DMS 273 (cell line): ENCODE measurements around the gene SMTNL2.
"Not testable (repeated sequence)": the region's sequence is repeated elsewhere in the genome, so short reads cannot be mapped to it uniquely, and the experiment has no call there.

Experiments
- DNase-seq: peaks from one replicate; lab custom pipeline; 2025; ENCODE audit not compliant: unreplicated experiment; lab: John Stamatoyannopoulos, UW

SMTNL2 gene

DNA sequence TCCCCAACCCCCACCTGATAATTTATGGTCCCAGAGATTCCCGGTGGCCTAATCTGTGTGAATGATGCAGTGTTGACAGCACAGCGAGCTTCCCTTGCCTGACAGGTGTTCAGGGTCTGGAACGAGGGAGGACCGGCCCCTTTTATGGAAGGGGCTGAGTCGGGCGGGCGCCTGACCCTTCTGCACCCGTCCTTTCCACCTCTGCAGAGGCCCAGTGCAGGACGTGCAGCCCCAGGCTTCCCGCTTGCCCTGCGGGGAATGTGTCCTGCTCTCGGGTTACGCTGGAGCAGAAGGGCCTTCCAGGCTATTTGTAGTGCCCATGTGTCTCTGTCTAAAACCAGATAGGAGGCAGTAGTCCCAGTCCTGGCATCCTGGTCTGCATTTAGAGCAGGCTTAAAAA is 16.2 kb downstream of the SMTNL2 start:
- DNase-seq = peak; percentile 78

DNA sequence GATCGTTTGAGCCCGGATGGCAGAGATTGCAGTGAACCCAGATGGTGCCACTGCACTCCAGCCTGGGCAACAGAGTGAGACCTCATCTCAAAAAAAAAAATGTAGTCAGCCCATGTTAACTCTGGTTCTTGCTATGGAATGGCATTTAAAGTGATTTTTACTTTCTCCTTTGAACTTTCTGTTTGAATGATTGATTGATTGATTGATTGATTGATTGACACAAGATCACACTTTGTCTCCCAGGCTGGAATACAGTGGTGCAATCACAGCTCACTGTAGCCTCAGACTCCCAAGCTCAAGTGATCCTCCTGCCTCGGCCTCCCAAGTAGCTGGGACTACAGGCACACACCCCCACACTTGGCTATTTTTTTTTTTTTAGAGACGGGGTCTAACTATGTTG is 17.0 kb downstream of the SMTNL2 start:
- DNase-seq = no peak

DNA sequence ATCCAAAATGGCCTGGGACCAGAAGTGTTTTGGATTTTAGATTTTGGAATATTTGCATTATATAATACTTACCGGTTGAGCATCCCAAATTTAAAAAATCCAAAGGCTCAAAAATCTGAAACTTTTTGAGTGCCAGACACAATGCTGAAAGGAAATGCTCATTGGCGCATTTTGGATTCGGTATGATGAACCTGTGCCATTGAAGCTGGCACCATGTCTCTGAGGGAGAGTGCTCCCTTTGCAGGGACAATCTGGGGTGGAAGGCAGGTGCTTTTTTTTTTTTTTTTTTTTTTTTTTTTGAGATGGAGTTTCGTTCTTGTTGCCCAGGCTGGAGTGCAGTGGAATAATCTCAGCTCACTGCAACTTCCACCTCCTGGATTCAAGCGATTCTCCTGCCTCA is 17.7 kb downstream of the SMTNL2 start:
- no peak for DNase-seq

DNA sequence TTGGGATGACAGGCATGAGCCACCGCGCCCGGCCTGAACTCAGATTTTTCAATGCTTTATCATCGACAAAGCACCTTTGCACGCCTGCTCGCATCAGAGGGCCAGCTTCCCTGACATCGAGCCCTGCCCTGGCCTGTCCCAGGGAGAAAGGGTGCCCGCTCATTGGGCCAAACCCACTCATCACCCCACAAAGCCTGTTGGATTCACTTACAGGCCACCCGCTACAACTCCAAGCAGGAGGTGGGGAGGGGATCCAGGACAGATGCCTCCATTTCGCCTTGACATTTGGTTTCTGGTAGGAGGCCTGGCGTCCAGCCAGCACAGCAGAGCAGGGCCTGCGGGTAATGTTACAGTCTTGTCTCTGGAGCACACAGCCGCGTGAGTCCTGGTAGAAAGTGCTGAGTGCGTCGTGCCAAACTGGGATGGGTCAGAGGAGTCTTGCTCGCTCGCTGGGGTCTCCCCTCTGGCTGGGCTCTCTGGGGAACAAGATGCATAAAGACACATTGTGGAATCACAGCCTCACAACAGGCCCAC is 19.8 kb downstream of the SMTNL2 start:
- DNase-seq = peak; percentile 96

DNA sequence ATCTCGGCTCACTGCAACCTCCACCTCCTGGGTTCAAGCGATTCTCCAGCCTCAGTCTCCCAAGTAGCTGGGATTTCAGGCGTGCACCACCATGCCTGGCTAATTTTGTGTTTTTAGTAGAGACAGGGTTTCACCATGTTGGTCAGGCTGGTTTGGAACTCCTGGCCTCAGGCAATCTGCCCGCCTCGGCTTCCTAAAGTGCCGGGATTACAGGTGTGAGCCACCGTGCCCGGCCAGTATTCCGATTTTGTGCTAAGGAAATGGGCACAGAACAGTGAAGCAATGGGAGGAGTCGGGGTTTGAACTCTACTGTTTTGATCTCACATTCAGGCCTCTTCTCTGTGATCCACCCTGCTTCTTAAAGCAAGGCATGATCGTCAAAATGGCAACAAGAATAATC is 20.4 kb downstream of the SMTNL2 start:
- not testable (repeated sequence) for DNase-seq

DNA sequence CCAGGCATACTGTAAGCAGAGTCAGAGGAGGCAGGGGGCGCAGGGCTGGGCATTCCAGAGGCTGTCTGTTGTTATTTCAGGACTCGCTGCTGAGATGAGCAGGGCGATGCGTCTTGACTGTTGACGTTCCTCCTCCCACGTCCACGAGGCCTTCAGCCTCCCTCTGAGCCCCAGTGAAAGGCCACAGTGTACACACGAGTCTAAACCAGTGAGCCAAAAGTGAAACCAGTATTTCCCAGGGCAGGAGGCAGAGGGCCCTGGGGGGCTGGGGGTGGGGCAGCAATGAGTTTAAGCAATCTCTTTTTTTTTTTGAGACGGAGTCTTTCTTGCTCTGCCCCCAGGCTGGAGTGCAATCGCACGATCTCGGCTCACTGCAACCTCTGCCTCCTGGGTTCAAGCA is 21.5 kb downstream of the SMTNL2 start:
- DNase-seq = peak; percentile 64

DNA sequence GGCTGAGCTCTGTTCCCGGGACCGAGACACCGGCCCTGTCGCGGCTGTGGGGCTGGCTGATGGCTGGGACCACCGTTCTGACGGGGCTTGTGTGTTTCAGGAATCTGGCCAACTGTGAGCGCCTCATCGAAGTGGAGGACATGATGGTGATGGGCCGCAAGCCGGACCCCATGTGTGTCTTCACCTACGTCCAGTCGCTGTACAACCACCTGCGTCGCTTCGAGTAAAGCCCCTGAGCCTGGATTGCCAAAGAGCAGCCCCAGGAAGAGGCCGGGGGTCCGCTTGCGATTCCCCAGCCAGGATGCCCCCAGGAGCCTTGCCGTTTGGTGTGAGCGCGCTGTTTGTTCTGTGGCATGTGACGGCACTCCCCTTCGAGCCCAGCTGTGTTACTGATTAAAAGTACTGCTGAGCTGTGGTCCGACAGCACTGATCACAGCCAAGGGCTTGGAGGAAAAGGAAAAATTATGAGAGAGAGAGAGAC is 23.0 kb downstream of the SMTNL2 start:
- no peak for DNase-seq

DNA sequence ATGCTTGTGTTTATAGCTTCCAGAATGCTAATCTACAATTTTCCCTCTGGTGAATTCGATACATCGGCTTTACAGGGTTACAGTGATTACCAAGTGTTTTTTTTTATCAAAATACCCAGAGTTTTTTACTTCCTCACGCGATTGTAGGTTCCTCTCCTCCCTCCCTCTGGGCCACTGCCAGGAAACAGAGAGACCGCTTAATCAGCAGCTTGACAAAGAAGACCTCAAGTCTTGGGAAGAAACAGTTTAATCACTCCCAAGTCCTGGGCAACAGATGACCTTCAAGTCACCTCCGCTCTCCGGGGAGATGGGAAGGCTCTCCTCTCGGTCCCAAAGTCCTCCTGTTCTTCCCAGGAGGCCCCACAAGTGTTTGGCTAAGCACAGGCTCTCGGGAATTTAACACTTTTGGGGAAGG is 23.5 kb downstream of the SMTNL2 start:
- DNase-seq = peak; percentile 36

DNA sequence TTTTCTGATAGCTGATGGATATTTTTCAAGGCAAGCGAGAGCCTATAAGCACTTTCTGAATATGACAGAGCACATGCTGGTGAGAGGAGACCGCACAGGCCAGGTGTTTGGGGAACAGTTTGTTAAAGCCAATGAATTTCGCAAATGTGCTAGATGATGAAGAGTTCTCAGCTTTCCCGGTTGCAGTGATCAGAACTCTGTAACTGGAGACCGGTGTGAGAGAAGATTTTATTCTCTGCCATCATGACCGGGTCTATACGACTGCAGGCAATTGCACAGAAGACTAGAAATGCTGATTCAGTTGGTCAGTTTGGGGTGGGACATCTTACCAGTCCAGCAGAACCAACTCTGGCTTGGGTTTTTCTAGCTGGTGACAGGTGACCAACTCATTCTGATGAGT is 25.4 kb downstream of the SMTNL2 start:
- no peak for DNase-seq

DNA sequence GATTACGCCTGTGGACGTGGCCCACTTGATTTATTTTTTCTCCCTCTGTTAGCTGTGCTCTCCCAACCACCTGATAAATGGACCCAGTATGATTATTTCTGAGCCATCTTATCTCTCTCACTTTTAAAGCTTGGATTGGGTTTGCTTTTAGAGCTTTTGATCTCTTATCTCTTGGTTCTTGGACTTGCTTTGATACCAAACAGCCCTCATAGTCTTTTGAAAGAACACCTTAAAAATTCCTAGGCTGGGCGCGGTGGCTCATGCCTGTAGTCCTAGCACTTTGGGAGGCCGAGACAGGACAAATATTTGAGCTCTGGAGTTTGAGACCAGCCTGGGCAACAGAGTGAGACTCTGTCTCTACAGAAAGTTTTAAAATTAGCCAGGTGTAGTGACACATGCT is 25.8 kb downstream of the SMTNL2 start:
- DNase-seq = no peak

DNA sequence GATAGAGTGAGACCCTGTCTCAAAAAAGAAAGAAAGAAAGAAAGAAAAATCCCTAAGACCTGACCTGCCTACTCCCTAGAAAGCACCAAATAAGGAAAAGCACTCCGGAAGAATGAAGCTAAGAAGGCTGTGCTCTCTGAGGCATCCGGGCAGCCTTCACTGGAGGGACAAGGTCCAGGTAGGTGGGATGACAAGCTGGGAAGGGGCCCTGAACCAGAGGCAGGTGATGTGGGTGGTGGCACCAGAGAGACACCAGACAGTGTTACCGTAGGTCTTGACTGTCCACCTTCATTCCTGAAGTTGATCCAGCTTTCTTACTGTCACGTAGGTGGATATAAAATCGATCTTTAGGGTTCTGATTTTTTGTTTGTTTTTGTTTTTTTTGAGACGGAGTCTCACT is 26.3 kb downstream of the SMTNL2 start:
- no peak for DNase-seq

DNA sequence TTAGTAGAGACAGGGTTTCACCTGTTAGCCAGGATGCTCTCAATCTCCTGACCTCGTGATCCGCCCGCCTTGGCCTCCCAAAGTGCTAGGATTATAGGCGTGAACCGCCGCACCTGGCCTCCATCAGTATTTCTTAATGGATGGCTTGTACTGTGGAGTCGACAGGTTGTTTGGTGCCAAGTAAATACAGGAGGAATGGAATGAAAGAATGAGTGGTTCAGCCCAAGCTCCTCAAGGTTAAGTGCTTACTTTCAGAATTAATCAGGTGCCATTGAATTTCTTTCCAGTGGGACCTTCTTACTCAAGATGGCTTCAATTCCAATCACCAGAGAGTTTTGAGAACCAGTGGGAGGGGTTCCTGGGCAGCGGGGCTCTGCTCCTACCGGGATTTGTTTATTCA is 32.1 kb downstream of the SMTNL2 start:
- DNase-seq = no peak

DNA sequence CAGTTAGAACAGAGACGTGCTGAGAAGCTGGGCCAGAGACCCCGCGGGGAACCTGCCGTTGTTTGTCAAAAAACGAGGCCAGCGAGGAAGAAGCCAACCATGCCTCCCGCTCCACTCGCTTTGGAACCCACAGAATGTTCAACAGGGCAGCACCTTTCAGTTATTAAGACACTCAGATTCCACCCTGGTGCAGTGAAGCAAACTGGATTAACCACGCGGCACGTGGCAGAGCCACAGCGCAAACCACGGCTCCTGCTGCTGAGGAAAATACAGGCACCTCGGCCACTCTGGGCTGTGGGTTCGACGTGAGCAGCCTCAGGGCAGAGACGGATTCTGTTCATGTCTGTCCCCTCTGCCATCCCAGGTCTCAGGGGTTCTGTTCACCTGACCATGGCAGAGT is 32.8 kb downstream of the SMTNL2 start:
- DNase-seq = no peak

DNA sequence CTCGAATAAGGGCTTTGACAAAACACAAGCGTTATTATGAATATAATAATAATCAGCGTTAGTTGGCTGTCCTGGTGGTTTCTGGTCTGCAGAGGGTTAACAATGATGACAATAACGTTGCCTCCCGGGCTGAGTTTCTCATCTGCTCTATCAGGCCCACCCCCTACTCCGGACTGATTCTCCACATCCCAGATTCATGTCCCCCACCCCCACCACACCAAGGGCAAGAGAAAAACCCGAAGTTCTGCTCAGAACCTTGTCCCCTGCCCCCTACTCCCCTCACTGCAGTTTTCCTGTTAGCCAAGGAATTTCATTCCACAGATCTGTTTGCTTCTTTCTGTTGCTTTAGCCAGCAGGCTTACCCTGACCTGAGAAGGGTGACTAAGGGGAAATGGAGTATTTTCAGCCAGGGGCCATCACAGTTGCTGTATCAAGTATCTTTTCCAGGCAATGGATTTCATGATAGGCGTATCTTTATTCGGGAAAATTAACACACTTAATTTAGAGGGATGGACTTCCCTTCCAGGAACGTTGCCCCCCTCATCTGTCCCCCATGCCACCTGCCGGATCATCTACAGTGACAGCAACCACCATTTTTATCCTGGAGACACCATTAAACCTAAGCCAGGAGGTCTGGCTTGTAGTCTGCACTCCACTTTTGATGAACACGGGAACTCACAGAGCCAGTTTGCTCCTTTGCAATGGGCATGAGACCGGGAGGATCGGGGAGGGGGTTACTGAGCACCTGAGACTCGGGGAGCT is 33.4 kb downstream of the SMTNL2 start:
- no peak for DNase-seq

DNA sequence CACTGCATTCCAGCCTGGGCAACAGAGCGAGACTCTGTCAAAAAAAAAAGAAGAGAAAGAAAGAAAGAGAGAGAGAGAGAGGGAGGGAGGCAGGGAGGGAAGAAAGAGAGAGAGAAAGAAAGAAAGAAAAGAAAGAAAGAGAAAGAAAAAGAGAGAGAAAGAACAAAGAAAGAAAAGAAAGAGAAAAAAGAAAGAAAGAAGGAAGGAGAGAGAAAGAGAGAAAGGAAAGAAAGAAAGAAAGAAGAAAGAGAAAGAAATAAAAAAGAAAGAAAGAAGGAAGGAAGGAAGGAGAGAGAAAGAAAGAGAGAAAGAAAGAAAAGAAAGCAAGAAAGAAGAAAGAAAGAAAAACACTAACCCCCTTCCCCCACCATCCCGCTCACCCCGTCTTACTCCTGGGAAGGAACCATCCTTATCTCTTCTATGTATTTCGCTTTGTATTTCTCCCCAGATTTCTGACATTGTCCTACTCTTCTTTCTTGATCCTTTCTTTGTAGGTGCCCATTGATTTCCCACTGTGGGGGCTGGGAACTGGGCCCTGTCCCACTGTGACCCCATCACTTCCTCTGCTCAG is 36.3 kb downstream of the SMTNL2 start:
- DNase-seq = no peak

DNA sequence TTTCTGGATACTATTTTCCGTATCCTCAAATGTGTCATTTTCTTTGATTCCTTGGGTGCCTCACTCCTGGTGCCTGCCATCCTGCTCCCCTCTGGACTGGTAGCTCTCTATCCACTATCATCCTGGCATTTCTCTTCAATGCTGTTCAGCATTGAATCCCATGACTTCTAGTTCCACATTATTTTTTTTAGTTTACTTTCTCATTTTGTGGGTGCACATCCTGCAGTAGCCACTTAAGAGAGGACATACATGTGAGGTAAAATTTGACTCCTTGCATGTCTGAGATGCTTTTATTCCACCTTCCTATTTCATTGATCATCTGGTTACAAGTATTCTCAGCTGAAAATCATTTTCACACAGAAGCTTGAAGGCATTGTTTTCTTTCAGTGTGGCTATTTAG is 38.0 kb downstream of the SMTNL2 start:
- DNase-seq = no peak

DNA sequence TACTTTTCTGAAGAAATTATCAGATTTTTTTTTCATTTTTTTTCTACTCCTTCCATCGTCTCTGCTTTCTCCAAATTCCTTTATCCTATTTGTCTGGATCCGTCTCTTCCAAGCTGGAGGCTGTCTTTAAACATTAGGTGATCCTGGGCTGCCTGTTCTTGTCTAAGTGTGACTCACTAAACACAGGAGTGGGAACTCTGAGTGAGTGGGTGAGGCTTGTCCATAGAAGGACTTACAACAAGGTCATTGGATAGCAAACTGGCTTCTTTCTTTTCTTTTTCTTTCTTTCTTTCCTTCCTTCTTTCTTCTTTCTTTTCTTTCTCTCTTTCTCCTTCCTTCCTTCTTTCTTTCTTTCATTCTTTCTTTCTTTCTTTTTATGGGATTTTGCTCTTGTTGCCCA is 38.9 kb downstream of the SMTNL2 start:
- no peak for DNase-seq

DNA sequence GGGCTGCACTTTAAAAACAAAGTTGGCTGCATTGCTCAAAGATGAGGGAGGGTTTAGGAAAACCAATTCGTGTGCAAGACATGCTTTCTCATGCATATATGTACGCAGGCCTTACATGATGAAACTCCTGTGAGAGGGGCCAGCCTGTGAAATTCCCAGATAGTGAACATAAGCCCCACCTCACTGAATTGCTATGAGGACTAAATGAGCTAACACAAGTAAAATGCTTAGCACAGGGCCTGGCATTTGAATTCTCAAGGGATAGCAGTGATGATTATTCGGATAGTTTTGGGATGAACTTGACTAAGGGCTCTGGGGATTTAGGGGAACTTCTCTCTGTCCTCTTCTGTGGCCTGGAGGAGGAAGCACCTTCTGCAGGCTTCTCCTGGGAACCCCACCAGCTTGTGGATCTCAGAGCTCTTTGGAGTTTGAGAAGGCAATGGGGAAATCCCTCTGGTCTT is 40.2 kb downstream of the SMTNL2 start:
- not testable (repeated sequence) for DNase-seq

DNA sequence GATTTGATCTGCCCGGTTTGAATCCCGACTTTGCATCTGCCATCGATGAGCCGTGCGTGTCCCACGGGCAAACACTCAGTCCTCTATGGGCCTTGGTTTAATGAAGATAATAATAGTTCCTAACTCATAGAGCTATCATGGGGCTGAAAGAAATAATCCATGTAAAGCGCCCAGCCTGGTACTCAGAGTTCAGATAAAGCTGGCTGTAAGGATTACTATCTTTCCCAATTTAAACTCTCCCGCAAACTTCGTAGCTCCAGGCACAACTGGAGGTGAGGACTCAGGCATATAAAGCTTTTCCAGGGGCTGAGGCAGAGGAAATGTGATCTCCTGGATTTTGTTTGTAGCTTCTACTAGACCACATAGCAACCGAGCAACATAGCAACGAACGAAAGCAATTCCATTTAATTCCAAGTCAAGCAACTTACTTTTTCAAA is 40.9 kb downstream of the SMTNL2 start:
- peak; percentile 29 for DNase-seq

DNA sequence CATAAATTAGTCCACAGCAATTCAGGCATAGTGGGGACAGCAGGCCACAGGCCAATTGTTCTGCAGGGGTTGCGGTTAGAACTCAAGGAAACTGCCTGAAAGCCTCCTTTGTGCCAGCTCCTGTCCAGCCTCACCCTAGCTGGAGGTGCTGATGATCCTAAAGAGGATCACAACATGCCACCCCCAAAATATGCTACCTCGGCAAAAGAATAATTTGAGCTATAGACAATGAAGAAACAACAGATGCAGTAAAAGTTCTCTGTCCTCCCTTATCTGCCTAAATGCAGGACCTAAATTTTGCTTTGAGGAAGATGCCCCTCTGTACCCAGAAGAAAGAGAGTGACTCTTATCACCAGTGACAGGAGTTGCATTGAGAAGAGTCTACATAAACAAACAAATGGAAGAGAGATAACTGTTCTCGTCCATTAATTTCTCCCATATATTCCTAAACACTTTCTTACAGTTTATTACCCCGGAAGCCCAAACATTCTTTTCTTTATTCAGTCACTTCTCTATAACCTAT is 42.5 kb downstream of the SMTNL2 start:
- no peak for DNase-seq

DNA sequence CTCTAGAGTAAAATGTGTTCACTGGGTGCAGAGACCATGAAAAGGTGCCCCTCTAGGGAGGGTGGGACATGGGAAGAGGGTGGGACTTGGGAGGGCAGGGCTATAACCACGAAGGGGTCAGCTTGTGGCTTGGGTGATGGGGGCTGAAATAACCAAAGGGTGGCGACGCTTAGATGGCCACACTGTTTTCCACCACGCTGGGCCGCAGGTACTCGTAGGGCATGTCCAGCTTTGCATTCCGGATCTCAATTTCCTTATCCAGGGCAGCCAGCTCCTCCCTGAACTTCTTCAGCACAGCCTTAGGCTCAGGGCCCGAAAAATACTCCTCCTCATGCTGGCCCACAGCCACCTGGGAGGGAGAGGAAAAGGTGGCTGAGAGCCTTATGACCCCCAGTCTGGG is 47.1 kb downstream of the SMTNL2 start:
- DNase-seq = no peak
